Panc1 (cell line): ENCODE data around the gene SLC25A39.

Experiments used
- POLR2AphosphoS5 ChIP-seq: IDR thresholded peaks from 2 replicates; pipeline ENCODE4 v1.6.1; 2012; ENCODE audit warnings: mild to moderate bottlenecking, low read depth, low read length, moderate library complexity
- SIN3A ChIP-seq: IDR thresholded peaks from 2 replicates; pipeline ENCODE4 v1.6.1; 2012; ENCODE audit warnings: low read depth, mild to moderate bottlenecking, low read length, moderate library complexity, borderline replicate concordance; ENCODE audit not compliant: insufficient read depth
- TCF7L2 ChIP-seq: IDR thresholded peaks from 2 replicates; pipeline ENCODE4 v1.6.1; 2011; ENCODE audit warnings: mild to moderate bottlenecking, low read depth, low read length, inconsistent platforms
- TF ChIP-seq, protein P1 (sequence below): fragments of 450-650 bp; IDR thresholded peaks from 2 replicates; pipeline ENCODE4 v1.5.1; 2017; ENCODE audit warnings: mild to moderate bottlenecking

DNA sequence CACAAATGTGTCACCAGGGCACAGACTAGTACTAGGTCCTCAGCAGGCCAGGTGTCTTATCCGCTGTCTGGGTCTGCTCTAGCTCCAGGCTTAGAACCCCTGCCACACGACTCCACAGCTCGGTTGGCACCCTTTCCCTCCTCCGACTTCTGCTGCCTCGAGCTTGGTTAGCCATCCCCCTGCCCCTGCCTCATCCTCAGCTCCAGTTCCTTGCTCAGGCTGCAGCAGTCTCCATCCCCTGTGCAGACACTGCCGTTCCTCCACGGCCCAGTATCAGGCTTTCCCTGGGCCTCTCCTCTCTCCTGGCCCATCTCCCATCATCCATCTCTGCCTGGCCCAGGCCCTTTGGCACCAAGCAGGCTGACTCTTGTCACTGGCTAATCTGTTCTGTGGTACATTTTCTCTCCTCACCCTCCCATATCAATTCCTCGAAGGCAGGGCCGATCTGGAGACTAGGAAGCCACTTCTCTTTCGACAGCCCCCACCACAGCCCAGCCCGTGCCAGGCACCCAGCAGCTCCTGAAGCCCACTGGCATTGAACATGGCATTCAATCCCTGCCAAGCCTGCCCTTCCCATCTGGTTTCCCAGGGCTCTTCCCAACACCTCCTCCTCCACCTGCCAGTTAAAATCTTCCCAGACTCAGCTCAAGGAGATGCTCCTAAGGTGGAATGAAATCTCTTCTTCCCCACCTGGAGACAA lies 19.0 kb upstream of the SLC25A39 start:
- TF ChIP-seq, protein P1, sequence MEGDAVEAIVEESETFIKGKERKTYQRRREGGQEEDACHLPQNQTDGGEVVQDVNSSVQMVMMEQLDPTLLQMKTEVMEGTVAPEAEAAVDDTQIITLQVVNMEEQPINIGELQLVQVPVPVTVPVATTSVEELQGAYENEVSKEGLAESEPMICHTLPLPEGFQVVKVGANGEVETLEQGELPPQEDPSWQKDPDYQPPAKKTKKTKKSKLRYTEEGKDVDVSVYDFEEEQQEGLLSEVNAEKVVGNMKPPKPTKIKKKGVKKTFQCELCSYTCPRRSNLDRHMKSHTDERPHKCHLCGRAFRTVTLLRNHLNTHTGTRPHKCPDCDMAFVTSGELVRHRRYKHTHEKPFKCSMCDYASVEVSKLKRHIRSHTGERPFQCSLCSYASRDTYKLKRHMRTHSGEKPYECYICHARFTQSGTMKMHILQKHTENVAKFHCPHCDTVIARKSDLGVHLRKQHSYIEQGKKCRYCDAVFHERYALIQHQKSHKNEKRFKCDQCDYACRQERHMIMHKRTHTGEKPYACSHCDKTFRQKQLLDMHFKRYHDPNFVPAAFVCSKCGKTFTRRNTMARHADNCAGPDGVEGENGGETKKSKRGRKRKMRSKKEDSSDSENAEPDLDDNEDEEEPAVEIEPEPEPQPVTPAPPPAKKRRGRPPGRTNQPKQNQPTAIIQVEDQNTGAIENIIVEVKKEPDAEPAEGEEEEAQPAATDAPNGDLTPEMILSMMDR = no peak
- TF ChIP-seq SIN3A (no peak), TCF7L2 (no peak), POLR2AphosphoS5 (no peak)
